OCI-LY1 (cell line): ENCODE measurements around the gene CALR3.
"Not testable (repeated sequence)": the region's sequence is repeated elsewhere in the genome, so short reads cannot be mapped to it uniquely, and the experiment has no call there.

Experiments
- H2AFZ ChIP-seq: fragments of 200-600 bp; sonication (generic), shearing (Covaris generic); 2 replicates; pipeline ENCODE4 v1.6.0; 2014; ENCODE audit warnings: antibody characterized with exemption, mild to moderate bottlenecking, low read length
- H3F3A ChIP-seq: fragments of 200-600 bp; sonication (generic), shearing (Covaris generic); 2 replicates; pipeline ENCODE4 v1.6.0; 2014; ENCODE audit warnings: mild to moderate bottlenecking, antibody characterized with exemption, low read length, moderate library complexity; ENCODE audit not compliant: insufficient read depth
- H3K27ac ChIP-seq: fragments of 200-600 bp; sonication (generic); 2 replicates; pipeline ENCODE4 v1.5.1; 2014; ENCODE audit warnings: low read length, mixed run types, mild to moderate bottlenecking, low read depth; ENCODE audit not compliant: poor library complexity, severe bottlenecking
- H3K27me3 ChIP-seq: fragments of 200-600 bp; sonication (generic); 2 replicates; pipeline ENCODE4 v1.6.0; 2014; ENCODE audit warnings: antibody characterized with exemption, mild to moderate bottlenecking, low read length, moderate library complexity; ENCODE audit not compliant: insufficient read depth
- H3K36me3 ChIP-seq: fragments of 200-600 bp; sonication (generic); 2 replicates; pipeline ENCODE4 v1.6.1; 2014; ENCODE audit warnings: mild to moderate bottlenecking, antibody characterized with exemption, low read length, moderate library complexity, mixed read lengths; ENCODE audit not compliant: insufficient read depth
- H3K4me1 ChIP-seq: fragments of 200-600 bp; sonication (generic); 2 replicates; pipeline ENCODE4 v1.5.1; 2014; ENCODE audit warnings: mild to moderate bottlenecking, low read length, moderate library complexity; ENCODE audit not compliant: insufficient read depth, severe bottlenecking
- H3K4me2 ChIP-seq: fragments of 200-600 bp; sonication (generic), shearing (Covaris generic); 2 replicates; pipeline ENCODE4 v1.6.1; 2014; ENCODE audit warnings: low read length
- H3K4me3 ChIP-seq: fragments of 200-600 bp; sonication (generic); 2 replicates; pipeline ENCODE4 v1.5.1; 2014; ENCODE audit warnings: low read length, low read depth, mild to moderate bottlenecking, mixed read lengths; ENCODE audit not compliant: poor library complexity, severe bottlenecking
- H3K79me2 ChIP-seq: fragments of 200-600 bp; shearing (Covaris generic); 2 replicates; pipeline ENCODE4 v1.6.1; 2016; ENCODE audit warnings: mixed run types, low read length, mixed read lengths; ENCODE audit not compliant: insufficient read depth
- H3K9ac ChIP-seq: fragments of 200-600 bp; sonication (generic), shearing (Covaris generic); 2 replicates; pipeline ENCODE4 v1.6.1; 2014; ENCODE audit warnings: mild to moderate bottlenecking, low read length, mixed read lengths
- H3K9me2 ChIP-seq: fragments of 200-600 bp; sonication (generic), shearing (Covaris generic); 2 replicates; pipeline ENCODE4 v1.6.1; 2014; ENCODE audit warnings: low read depth, mild to moderate bottlenecking, low read length, mixed read lengths
- H3K9me3 ChIP-seq: fragments of 200-600 bp; shearing (Covaris generic); 2 replicates; pipeline ENCODE4 v1.6.1; 2014; ENCODE audit warnings: low read length, mixed read lengths
- H4K20me1 ChIP-seq: fragments of 200-600 bp; sonication (generic), shearing (Covaris generic); 2 replicates; pipeline ENCODE4 v1.6.0; 2016; ENCODE audit warnings: mild to moderate bottlenecking, low read length; ENCODE audit not compliant: insufficient read depth
- CTCF ChIP-seq: fragments of 200-600 bp; sonication (generic), shearing (Covaris generic); IDR thresholded peaks from 2 replicates; pipeline ENCODE4 v1.5.1; 2017; ENCODE audit warnings: mild to moderate bottlenecking, antibody characterized with exemption, low read length, moderate library complexity, mixed read lengths
- EZH2 ChIP-seq: fragments of 200-600 bp; sonication (generic), shearing (Covaris generic); IDR thresholded peaks from 2 replicates; pipeline ENCODE4 v1.8.0; 2017; ENCODE audit warnings: borderline replicate concordance, mixed run types, mild to moderate bottlenecking, antibody characterized with exemption, low read length, moderate library complexity, mixed read lengths

CALR3 gene

GRCh38 chr19:16508546-16508945 is 12.6 kb upstream of the CALR3 start:
- TF ChIP-seq CTCF (no peak), EZH2 (no peak)
- no peaks in the 10 kb centered on the region for H3K4me1 ChIP-seq

GRCh38 chr19:16506961-16507360 is 11.0 kb upstream of the CALR3 start:
- no peak overlapping the region for H2AFZ ChIP-seq
- no peaks in the 10 kb centered on the region for H3K79me2 ChIP-seq
- peaks cover 52% of the 10 kb centered on the region for H3K36me3 ChIP-seq
- no peak overlapping the region for H3K9ac ChIP-seq
- no peak overlapping the region for H3K27ac ChIP-seq
- no peak overlapping the region for H3K4me2 ChIP-seq
- no peaks in the 10 kb centered on the region for H3F3A ChIP-seq
- no peaks in the 10 kb centered on the region for H3K4me1 ChIP-seq
- H3K27me3 ChIP-seq, result no peaks in the 10 kb centered on the region
- no peaks in the 10 kb centered on the region for H3K9me2 ChIP-seq
- H3K9me3 ChIP-seq, result no peaks in the 10 kb centered on the region
- H3K4me3 ChIP-seq, result no peak overlapping the region
- H4K20me1 ChIP-seq, result no peaks in the 10 kb centered on the region
- TF ChIP-seq CTCF (no peak), EZH2 (no peak)

More at GRCh38 chr19:16508546-16508945, 12.6 kb upstream of the CALR3 start:
- no peaks in the 10 kb centered on the region for H3K79me2 ChIP-seq
- H3K9me3 ChIP-seq, result no peaks in the 10 kb centered on the region
- H2AFZ ChIP-seq, result no peak overlapping the region
- H4K20me1 ChIP-seq, result no peaks in the 10 kb centered on the region
- H3K9ac ChIP-seq, result no peak overlapping the region
- H3K9me2 ChIP-seq, result no peaks in the 10 kb centered on the region
- no peak overlapping the region for H3K27ac ChIP-seq
- H3F3A ChIP-seq, result no peaks in the 10 kb centered on the region
- no peak overlapping the region for H3K4me3 ChIP-seq
- H3K36me3 ChIP-seq, result peaks cover 52% of the 10 kb centered on the region
- no peak overlapping the region for H3K4me2 ChIP-seq
- no peaks in the 10 kb centered on the region for H3K27me3 ChIP-seq

GRCh38 chr19:16506161-16506560 is 10.2 kb upstream of the CALR3 start:
- not testable (repeated sequence) for H3K27me3 ChIP-seq, H3K27ac ChIP-seq, H3K79me2 ChIP-seq, H3K4me1 ChIP-seq, H3K4me3 ChIP-seq, H3K9me3 ChIP-seq, H3K4me2 ChIP-seq, H2AFZ ChIP-seq, H3K9ac ChIP-seq, H3F3A ChIP-seq, H4K20me1 ChIP-seq, H3K9me2 ChIP-seq
- H3K36me3 ChIP-seq, result peaks cover 49% of the 10 kb centered on the region

GRCh38 chr19:16504271-16504670 is 8.3 kb upstream of the CALR3 start:
- Histone ChIP-seq H3K9ac (no peak overlapping the region), H3K4me1 (no peaks in the 10 kb centered on the region), H3K9me3 (no peaks in the 10 kb centered on the region), H3K36me3 (peaks cover 44% of the 10 kb centered on the region), H3K9me2 (no peaks in the 10 kb centered on the region), H4K20me1 (no peaks in the 10 kb centered on the region), H3F3A (no peaks in the 10 kb centered on the region), H3K4me3 (no peak overlapping the region), H3K27ac (no peak overlapping the region), H3K79me2 (no peaks in the 10 kb centered on the region), H3K27me3 (no peaks in the 10 kb centered on the region), H3K4me2 (no peak overlapping the region), H2AFZ (no peak overlapping the region)
- TF ChIP-seq EZH2 (no peak), CTCF (no peak)
